Measurements from ENCODE around the gene ZER1.
"Not testable (repeated sequence)": the region's sequence is repeated elsewhere in the genome, so short reads cannot be mapped to it uniquely, and the experiment has no call there.

The ZER1 gene

GRCh38 chr9:128713941-128714573 lies 57.7 kb downstream of the ZER1 start:
- no peak for DNase-seq

GRCh38 chr9:128713411-128713780 lies 58.3 kb downstream of the ZER1 start:
- no peak for DNase-seq

GRCh38 chr9:128712451-128713410 lies 59.0 kb downstream of the ZER1 start:
- DNase-seq = no peak

- DNase-seq = no peak
Observed at GRCh38 chr9:128707446-128707845, 64.3 kb downstream of the ZER1 start.

- no peak for DNase-seq
Observed at GRCh38 chr9:128706671-128707381, 64.9 kb downstream of the ZER1 start.

GRCh38 chr9:128706045-128706444 lies 65.7 kb downstream of the ZER1 start:
- DNase-seq = no peak

GRCh38 chr9:128705051-128705965 lies 66.4 kb downstream of the ZER1 start:
- no peak for DNase-seq

GRCh38 chr9:128704356-128704670 lies 67.4 kb downstream of the ZER1 start:
- DNase-seq = no peak

GRCh38 chr9:128703616-128704355 lies 67.9 kb downstream of the ZER1 start:
- DNase-seq = no peak

- no peak for DNase-seq
Observed at GRCh38 chr9:128702949-128703615, 68.6 kb downstream of the ZER1 start.

GRCh38 chr9:128702445-128702948 lies 69.2 kb downstream of the ZER1 start, which contains the start of gene PKN3:
PKN3 (plus strand) TSS chr9:128702503; CDS start chr9:128702916, 413 bp downstream.
- DNase-seq = peak; percentile 49

GRCh38 chr9:128701227-128701854 lies 70.4 kb downstream of the ZER1 start:
- DNase-seq = no peak

- DNase-seq = not testable (repeated sequence)
Observed at GRCh38 chr9:128699096-128699795, 72.5 kb downstream of the ZER1 start.

- no peak for DNase-seq
Observed at GRCh38 chr9:128696923-128697707, 74.6 kb downstream of the ZER1 start.

GRCh38 chr9:128694344-128694743 lies 77.4 kb downstream of the ZER1 start:
- DNase-seq = no peak

- DNase-seq = not testable (repeated sequence)
Observed at GRCh38 chr9:128693738-128694137, 78.0 kb downstream of the ZER1 start.

GRCh38 chr9:128690684-128691034 lies 81.1 kb downstream of the ZER1 start:
- no peak for DNase-seq

- DNase-seq = no peak
Observed at GRCh38 chr9:128689820-128690683, 81.7 kb downstream of the ZER1 start.

All from kidney glomerular epithelial cell (primary cell).